H9 (cell line): ENCODE results near the gene HIBCH. TPM values are rescaled to one million over a fixed set of nuclear protein-coding genes. Genes with fewer than 3 reads are reported as not detected.
A peak's percentile ranks its signal among the peaks of the same experiment; 100 is the strongest.

ENCODE experiments used
- DNase-seq: peaks from one replicate; pipeline ENCODE4 v3.0.0-alpha.2; 2017
- H2AFZ ChIP-seq: one replicate; pipeline ENCODE4 v1.6.1; 2013; ENCODE audit warnings: mild to moderate bottlenecking, low read length, control low read depth, moderate library complexity
- H2AK5ac ChIP-seq: 2 replicates; pipeline ENCODE4 v1.6.1; 2013; ENCODE audit warnings: low read length, control low read depth, mixed read lengths; ENCODE audit not compliant: insufficient read length
- H2BK120ac ChIP-seq: one replicate; pipeline ENCODE4 v1.6.1; 2013; ENCODE audit warnings: low read depth, mild to moderate bottlenecking, low read length, control low read depth, inconsistent platforms; ENCODE audit not compliant: poor library complexity, severe bottlenecking
- H2BK12ac ChIP-seq: 2 replicates; pipeline ENCODE4 v1.6.1; 2013; ENCODE audit warnings: low read length, control low read depth, mixed read lengths, low read depth; ENCODE audit not compliant: insufficient read length
- H2BK15ac ChIP-seq: 2 replicates; pipeline ENCODE4 v1.6.1; 2013; ENCODE audit warnings: low read depth, low read length, control low read depth
- H2BK20ac ChIP-seq: one replicate; pipeline ENCODE4 v1.6.1; 2013; ENCODE audit warnings: low read depth, mild to moderate bottlenecking, low read length, control low read depth, inconsistent platforms; ENCODE audit not compliant: poor library complexity, severe bottlenecking
- H2BK5ac ChIP-seq: 2 replicates; pipeline ENCODE4 v1.6.1; 2013; ENCODE audit warnings: low read length, control low read depth, mixed read lengths; ENCODE audit not compliant: insufficient read length
- H3K14ac ChIP-seq: 2 replicates; pipeline ENCODE4 v1.6.1; 2013; ENCODE audit warnings: low read length, control low read depth; ENCODE audit not compliant: insufficient read depth
- H3K18ac ChIP-seq: 2 replicates; pipeline ENCODE4 v1.6.1; 2013; ENCODE audit warnings: low read depth, mild to moderate bottlenecking, mixed read lengths, low read length, control low read depth; ENCODE audit not compliant: insufficient read length
- H3K23ac ChIP-seq: 2 replicates; pipeline ENCODE4 v1.6.1; 2013; ENCODE audit warnings: low read length, control low read depth, mixed read lengths, low read depth; ENCODE audit not compliant: insufficient read length
- H3K23me2 ChIP-seq: 2 replicates; pipeline ENCODE4 v1.6.1; 2013; ENCODE audit warnings: low read depth, mild to moderate bottlenecking, mixed read lengths, low read length, control low read depth; ENCODE audit not compliant: insufficient read length, poor library complexity, severe bottlenecking
- H3K27ac ChIP-seq: 2 replicates; pipeline ENCODE4 v1.5.1; 2013; ENCODE audit warnings: low read length, control low read depth, mixed read lengths, low read depth; ENCODE audit not compliant: insufficient read length
- H3K27me3 ChIP-seq: 2 replicates; pipeline ENCODE4 v1.6.1; 2013; ENCODE audit warnings: low read length, control low read depth, inconsistent platforms; ENCODE audit not compliant: insufficient read depth
- H3K4ac ChIP-seq: 2 replicates; pipeline ENCODE4 v1.6.1; 2013; ENCODE audit warnings: low read depth, mild to moderate bottlenecking, control low read depth, inconsistent platforms, low read length, moderate library complexity
- H3K4me1 ChIP-seq: 2 replicates; pipeline ENCODE4 v1.6.1; 2013; ENCODE audit warnings: low read length, control low read depth, inconsistent platforms; ENCODE audit not compliant: insufficient read depth
- H3K4me2 ChIP-seq: 2 replicates; pipeline ENCODE4 v1.6.1; 2013; ENCODE audit warnings: low read length, control low read depth, mixed read lengths; ENCODE audit not compliant: insufficient read length, insufficient read depth
- H3K56ac ChIP-seq: 2 replicates; pipeline ENCODE4 v1.6.1; 2013; ENCODE audit warnings: low read depth, mild to moderate bottlenecking, mixed read lengths, low read length, control low read depth; ENCODE audit not compliant: insufficient read length
- H3K79me1 ChIP-seq: 2 replicates; pipeline ENCODE4 v1.6.1; 2013; ENCODE audit warnings: low read depth, mild to moderate bottlenecking, moderate library complexity, low read length, control low read depth, inconsistent platforms; ENCODE audit not compliant: insufficient read depth, poor library complexity, severe bottlenecking
- H3K79me2 ChIP-seq: 2 replicates; pipeline ENCODE4 v1.6.1; 2013; ENCODE audit warnings: low read length, control low read depth, inconsistent platforms; ENCODE audit not compliant: insufficient read depth
- H3K9ac ChIP-seq: 2 replicates; pipeline ENCODE4 v1.6.1; 2013; ENCODE audit warnings: low read length, control low read depth, mixed read lengths; ENCODE audit not compliant: insufficient read length; ENCODE audit errors: extremely low read depth
- H3K9me3 ChIP-seq: one replicate; pipeline ENCODE4 v1.6.1; 2013; ENCODE audit warnings: low read depth, low read length, inconsistent platforms; ENCODE audit not compliant: control insufficient read depth
- H3T11ph ChIP-seq: one replicate; pipeline ENCODE4 v1.6.1; 2013; ENCODE audit warnings: mild to moderate bottlenecking, low read length, control low read depth, inconsistent platforms
- H4K20me1 ChIP-seq: one replicate; pipeline ENCODE4 v1.6.1; 2013; ENCODE audit not compliant: control insufficient read depth, insufficient read length, insufficient read depth
- H4K5ac ChIP-seq: 2 replicates; pipeline ENCODE4 v1.6.1; 2013; ENCODE audit warnings: low read depth, mild to moderate bottlenecking, mixed read lengths, low read length, control low read depth; ENCODE audit not compliant: insufficient read length
- H4K8ac ChIP-seq: replicated peaks from 2 replicates; pipeline ENCODE4 v1.6.1; 2013; ENCODE audit warnings: low read length, control low read depth, mixed read lengths, low read depth; ENCODE audit not compliant: insufficient read length
- H4K91ac ChIP-seq: 2 replicates; pipeline ENCODE4 v1.6.1; 2013; ENCODE audit warnings: low read depth, mild to moderate bottlenecking, moderate library complexity, mixed read lengths, low read length, control low read depth; ENCODE audit not compliant: insufficient read length
- H3K27ac Mint-ChIP-seq, 3 experiments: 2 replicates in 2 of 3; 3 replicates in 1 of 3; pipeline ENCODE4 v1.8.0; 2020 to 2021; ENCODE audit warnings: mixed read lengths in 3 of 3, mild to moderate bottlenecking in 1 of 3, moderate library complexity in 1 of 3
- H3K27me3 Mint-ChIP-seq: 2 replicates; pipeline ENCODE4 v1.8.0; 2021; ENCODE audit warnings: low read depth, mild to moderate bottlenecking, moderate library complexity, mixed read lengths
- H3K36me3 Mint-ChIP-seq, 3 experiments: 2 replicates in 2 of 3; 3 replicates in 1 of 3; pipeline ENCODE4 v1.8.0; 2020 to 2021; ENCODE audit warnings: low read depth in 3 of 3, mixed read lengths in 3 of 3; ENCODE audit not compliant: insufficient read depth in 1 of 3
- H3K4me1 Mint-ChIP-seq, 2 experiments: 2 replicates each; pipeline ENCODE4 v1.8.0; 2020; ENCODE audit warnings: mixed read lengths in 2 of 2
- H3K4me3 Mint-ChIP-seq, 2 experiments: 2 replicates in 1 of 2; 3 replicates in 1 of 2; pipeline ENCODE4 v1.8.0; 2020 to 2021; ENCODE audit warnings: mild to moderate bottlenecking in 2 of 2, mixed read lengths in 2 of 2, moderate library complexity in 1 of 2
- H3K9me3 Mint-ChIP-seq, 2 experiments: 2 replicates in 1 of 2; 3 replicates in 1 of 2; pipeline ENCODE4 v1.8.0; 2020; ENCODE audit warnings: mild to moderate bottlenecking in 2 of 2, mixed read lengths in 2 of 2, moderate library complexity in 1 of 2
- WGBS: extraction: QIAGEN DNeasy Blood & Tissue Kit; methylation state at CpG from one replicate; pipeline ENCODE4 v1.1.7; 2013; ENCODE audit warnings: missing lambda C conversion rate, low lambda C conversion rate, mixed read lengths; ENCODE audit not compliant: insufficient read length; ENCODE audit errors: extremely low coverage; 5-methylcytosine and 5-hydroxymethylcytosine counted together
- total RNA-seq: library from RNA; stranded (reverse); gene quantifications from 2 replicates; pipeline ENCODE4 v1.2.1, GENCODE V29; 2021
- TF ChIP-seq, protein P1 (sequence below): fragments of 200-600 bp; sonication (generic); conservative IDR thresholded peaks from 3 replicates; pipeline ENCODE4 v1.8.0; 2021; ENCODE audit warnings: antibody characterized with exemption, mild to moderate bottlenecking

HIBCH gene
- total RNA-seq, 1 experiment from 2014 or later, result 28.0 TPM

DNA sequence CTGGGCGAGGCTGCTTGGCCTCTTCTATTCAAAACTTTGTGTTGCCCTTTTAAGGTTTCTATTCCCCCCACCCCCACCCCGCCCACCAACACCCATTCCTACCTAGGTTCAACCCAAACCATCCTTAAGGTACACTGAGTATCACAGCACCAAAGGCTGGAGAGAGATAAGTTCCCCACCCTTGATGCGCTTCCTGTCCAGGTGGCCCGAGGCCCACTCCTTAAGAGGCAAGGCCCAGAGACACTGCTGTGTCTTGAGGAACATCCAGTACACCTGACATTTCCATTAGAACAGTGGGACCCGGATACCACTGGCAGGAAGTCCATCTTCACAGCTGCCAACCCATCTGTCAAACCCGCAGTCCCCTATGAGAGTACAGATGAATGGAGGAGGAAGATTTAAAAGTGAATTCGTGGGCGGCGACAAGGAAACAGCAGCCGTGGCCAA is 23.5 kb upstream of the HIBCH start:
- Histone ChIP-seq H3K9me3 (no peaks in the 10 kb centered on the region), H2AK5ac (no peak overlapping the region), H3T11ph (no peak overlapping the region), H3K23me2 (peaks cover 6% of the 10 kb centered on the region), H3K56ac (no peak overlapping the region), H2BK20ac (no peak overlapping the region), H3K4ac (no peak overlapping the region), H3K79me1 (no peaks in the 10 kb centered on the region), H4K5ac (no peak overlapping the region), H4K20me1 (no peaks in the 10 kb centered on the region), H4K8ac (no peak overlapping the region), H3K9ac (no peak overlapping the region), H3K27ac (no peak overlapping the region), H2BK15ac (no peak overlapping the region), H3K18ac (no peak overlapping the region), H2BK5ac (no peak overlapping the region), H2BK12ac (no peak overlapping the region), H4K91ac (no peak overlapping the region), H3K4me2 (peak overlapping the region; percentile 38), H3K4me1 (peaks cover 2% of the 10 kb centered on the region; the same call in 1 of the 2 replicates), H3K14ac (no peak overlapping the region), H2AFZ (no peak overlapping the region), H3K27me3 (no peaks in the 10 kb centered on the region), H2BK120ac (no peak overlapping the region), H3K79me2 (no peaks in the 10 kb centered on the region), H3K23ac (no peak overlapping the region)
- Mint-ChIP-seq H3K27me3 (peaks cover 20% of the 10 kb centered on the region), H3K4me1 (peaks cover 15 to 18% of the 10 kb centered on the region in 2 experiments), H3K36me3 (peaks cover 0 to 1% (median 0%) of the 10 kb centered on the region in 3 experiments; a peak in 1 of 7 replicates), H3K27ac (no peak overlapping the region), H3K4me3 (peak overlapping the region; percentile 72 to 84), H3K9me3 (no peaks in the 10 kb centered on the region; a peak in 1 of 5 replicates)
- no CpG with 5 or more reads among the region's 10 CpGs for WGBS
- peak; percentile 45 for DNase-seq
- TF ChIP-seq, protein P1, sequence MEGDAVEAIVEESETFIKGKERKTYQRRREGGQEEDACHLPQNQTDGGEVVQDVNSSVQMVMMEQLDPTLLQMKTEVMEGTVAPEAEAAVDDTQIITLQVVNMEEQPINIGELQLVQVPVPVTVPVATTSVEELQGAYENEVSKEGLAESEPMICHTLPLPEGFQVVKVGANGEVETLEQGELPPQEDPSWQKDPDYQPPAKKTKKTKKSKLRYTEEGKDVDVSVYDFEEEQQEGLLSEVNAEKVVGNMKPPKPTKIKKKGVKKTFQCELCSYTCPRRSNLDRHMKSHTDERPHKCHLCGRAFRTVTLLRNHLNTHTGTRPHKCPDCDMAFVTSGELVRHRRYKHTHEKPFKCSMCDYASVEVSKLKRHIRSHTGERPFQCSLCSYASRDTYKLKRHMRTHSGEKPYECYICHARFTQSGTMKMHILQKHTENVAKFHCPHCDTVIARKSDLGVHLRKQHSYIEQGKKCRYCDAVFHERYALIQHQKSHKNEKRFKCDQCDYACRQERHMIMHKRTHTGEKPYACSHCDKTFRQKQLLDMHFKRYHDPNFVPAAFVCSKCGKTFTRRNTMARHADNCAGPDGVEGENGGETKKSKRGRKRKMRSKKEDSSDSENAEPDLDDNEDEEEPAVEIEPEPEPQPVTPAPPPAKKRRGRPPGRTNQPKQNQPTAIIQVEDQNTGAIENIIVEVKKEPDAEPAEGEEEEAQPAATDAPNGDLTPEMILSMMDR, result no peak
